Measurements from ENCODE around the gene AKR1C4. TPM values are rescaled to one million over a fixed set of nuclear protein-coding genes. Genes with fewer than 3 reads are reported as not detected.

Gene AKR1C4
- total and polyA plus RNA-seq, 2 donors (not counting 1 experiment from before 2014, with no cell fraction given) = not detected

- Histone ChIP-seq H4K20me1 (ENCODE audit: control insufficient read depth, extremely low read depth, insufficient read depth, low read length) (no peaks in the 10 kb centered on the region), H3K27ac (ENCODE audit: insufficient read depth, low read length) (no peak overlapping the region), H3K36me3 (ENCODE audit: control insufficient read depth, insufficient read depth, low read length) (no peaks in the 10 kb centered on the region), H2AFZ (ENCODE audit: low read length) (no peak overlapping the region), H3K4me1 (ENCODE audit: control insufficient read depth, extremely low read depth, insufficient read depth, low read length) (no peaks in the 10 kb centered on the region), H3K4me2 (ENCODE audit: extremely low read depth, insufficient read depth, low read length) (no peak overlapping the region), H3K9me3 (ENCODE audit: control insufficient read depth, insufficient read depth, low read depth, low read length) (no peaks in the 10 kb centered on the region), H3K27me3 (ENCODE audit: control insufficient read depth, insufficient read depth, low read length) (no peaks in the 10 kb centered on the region), H3K9ac (ENCODE audit: insufficient read depth, low read length) (no peak overlapping the region), H3K4me3 (replicated peaks in 1 of 4; ENCODE audit: control extremely low read depth in 1 of 4, insufficient read depth in 1 of 4, low read depth in 3 of 4, low read length in 4 of 4) (no peak overlapping the region), H3K79me2 (ENCODE audit: control insufficient read depth, insufficient read depth, low read length) (no peaks in the 10 kb centered on the region)
- TF ChIP-seq EZH2 (IDR thresholded peaks at IDR 0.05; ENCODE audit: low read length, missing control alignments) = no peak
- TF ChIP-seq CTCF (conservative IDR thresholded peaks at IDR 0.05 in 1 of 2, IDR thresholded peaks at IDR 0.05 in 1 of 2; ENCODE audit: low read depth in 1 of 2, low read length in 2 of 2) = no peak
- DNase-seq (ENCODE audit: low read depth in 2 of 2) = no peak
Measured at GRCh38 chr10:5147981-5148677, 48.5 kb upstream of the AKR1C4 start.

GRCh38 chr10:5148678-5149032 is 48.0 kb upstream of the AKR1C4 start:
- H3K27ac ChIP-seq (ENCODE audit: insufficient read depth, low read length) = no peak overlapping the region
- TF ChIP-seq EZH2 (IDR thresholded peaks at IDR 0.05; ENCODE audit: low read length, missing control alignments) = no peak
- no peak for TF ChIP-seq CTCF (conservative IDR thresholded peaks at IDR 0.05 in 1 of 2, IDR thresholded peaks at IDR 0.05 in 1 of 2; ENCODE audit: low read depth in 1 of 2, low read length in 2 of 2)

GRCh38 chr10:5151076-5151475 is 45.6 kb upstream of the AKR1C4 start:
- H3K4me2 ChIP-seq (ENCODE audit: extremely low read depth, insufficient read depth, low read length) = no peak overlapping the region
- H4K20me1 ChIP-seq (ENCODE audit: control insufficient read depth, extremely low read depth, insufficient read depth, low read length) = no peaks in the 10 kb centered on the region
- H3K27me3 ChIP-seq (ENCODE audit: control insufficient read depth, insufficient read depth, low read length) = no peaks in the 10 kb centered on the region
- no peak for DNase-seq (ENCODE audit: low read depth in 2 of 2)
- TF ChIP-seq CTCF (conservative IDR thresholded peaks at IDR 0.05 in 1 of 2, IDR thresholded peaks at IDR 0.05 in 1 of 2; ENCODE audit: low read depth in 1 of 2, low read length in 2 of 2) = no peak
- no peak for TF ChIP-seq EZH2 (IDR thresholded peaks at IDR 0.05; ENCODE audit: low read length, missing control alignments)
- H3K9me3 ChIP-seq (ENCODE audit: control insufficient read depth, insufficient read depth, low read depth, low read length) = no peaks in the 10 kb centered on the region
- no peaks in the 10 kb centered on the region for H3K79me2 ChIP-seq (ENCODE audit: control insufficient read depth, insufficient read depth, low read length)
- H2AFZ ChIP-seq (ENCODE audit: low read length) = no peak overlapping the region
- H3K27ac ChIP-seq (ENCODE audit: insufficient read depth, low read length) = no peak overlapping the region
- no peaks in the 10 kb centered on the region for H3K36me3 ChIP-seq (ENCODE audit: control insufficient read depth, insufficient read depth, low read length)
- no peak overlapping the region for H3K4me3 ChIP-seq (replicated peaks in 1 of 4; ENCODE audit: control extremely low read depth in 1 of 4, insufficient read depth in 1 of 4, low read depth in 3 of 4, low read length in 4 of 4)
- no peaks in the 10 kb centered on the region for H3K4me1 ChIP-seq (ENCODE audit: control insufficient read depth, extremely low read depth, insufficient read depth, low read length)
- H3K9ac ChIP-seq (ENCODE audit: insufficient read depth, low read length) = no peak overlapping the region

More at GRCh38 chr10:5148678-5149032, 48.0 kb upstream of the AKR1C4 start:
- no peak overlapping the region for H3K9ac ChIP-seq (ENCODE audit: insufficient read depth, low read length)
- no peak overlapping the region for H3K4me3 ChIP-seq (replicated peaks in 1 of 4; ENCODE audit: control extremely low read depth in 1 of 4, insufficient read depth in 1 of 4, low read depth in 3 of 4, low read length in 4 of 4)
- no peaks in the 10 kb centered on the region for H3K4me1 ChIP-seq (ENCODE audit: control insufficient read depth, extremely low read depth, insufficient read depth, low read length)
- H3K4me2 ChIP-seq (ENCODE audit: extremely low read depth, insufficient read depth, low read length) = no peak overlapping the region
- no peaks in the 10 kb centered on the region for H3K9me3 ChIP-seq (ENCODE audit: control insufficient read depth, insufficient read depth, low read depth, low read length)
- H3K27me3 ChIP-seq (ENCODE audit: control insufficient read depth, insufficient read depth, low read length) = no peaks in the 10 kb centered on the region
- H3K79me2 ChIP-seq (ENCODE audit: control insufficient read depth, insufficient read depth, low read length) = no peaks in the 10 kb centered on the region
- no peak overlapping the region for H2AFZ ChIP-seq (ENCODE audit: low read length)
- H4K20me1 ChIP-seq (ENCODE audit: control insufficient read depth, extremely low read depth, insufficient read depth, low read length) = no peaks in the 10 kb centered on the region
- no peaks in the 10 kb centered on the region for H3K36me3 ChIP-seq (ENCODE audit: control insufficient read depth, insufficient read depth, low read length)
- DNase-seq (ENCODE audit: low read depth in 2 of 2) = no peak
